CD14-positive monocyte (primary cell): ENCODE results near the gene CDC42BPB. TPM values are rescaled to one million over a fixed set of nuclear protein-coding genes. Genes with fewer than 3 reads are reported as not detected.

ENCODE experiments used
- DNase-seq, 3 donors: peaks; one replicate each; pipeline ENCODE4 v3.0.0-alpha.2; 2011 to 2022
- H2AFZ ChIP-seq: 2 replicates; pipeline ENCODE4 v1.6.0; 2012; ENCODE audit warnings: mild to moderate bottlenecking, low read depth, low read length, inconsistent platforms; ENCODE audit not compliant: insufficient read depth, poor library complexity, severe bottlenecking
- H3K27ac ChIP-seq, 2 donors: 1 replicate in 1 of 2; 2 replicates in 1 of 2; pipeline ENCODE4 v1.5.1; 2012 to 2013; ENCODE audit warnings: low read length in 2 of 2, control low read depth in 1 of 2, inconsistent platforms in 1 of 2, low read depth in 1 of 2, mild to moderate bottlenecking in 1 of 2
- H3K27me3 ChIP-seq, 2 donors: one replicate each; pipeline versions ENCODE4 v1.6.0 to v1.6.1; 2011 to 2013; ENCODE audit warnings: low read length in 2 of 2; ENCODE audit not compliant: control insufficient read depth in 2 of 2, insufficient read depth in 2 of 2
- H3K36me3 ChIP-seq, 2 donors: replicated peaks in 1 of 2; 1 replicate in 1 of 2; 2 replicates in 1 of 2; pipeline versions ENCODE4 v1.5.1 to v1.6.1; 2012 to 2013; ENCODE audit warnings: low read length in 2 of 2, control low read depth in 1 of 2, inconsistent platforms in 1 of 2, mild to moderate bottlenecking in 1 of 2; ENCODE audit not compliant: insufficient read depth in 2 of 2, control insufficient read depth in 1 of 2
- H3K4me1 ChIP-seq, 2 donors: 1 replicate in 1 of 2; 2 replicates in 1 of 2; pipeline versions ENCODE4 v1.5.1 to v1.6.1; 2012 to 2013; ENCODE audit warnings: low read length in 2 of 2, control low read depth in 1 of 2, inconsistent platforms in 1 of 2, mild to moderate bottlenecking in 1 of 2, moderate library complexity in 1 of 2; ENCODE audit not compliant: insufficient read depth in 2 of 2, control insufficient read depth in 1 of 2
- H3K4me2 ChIP-seq: replicated peaks from 2 replicates; pipeline ENCODE3; 2012; ENCODE audit warnings: low read length, moderate library complexity, mild to moderate bottlenecking; ENCODE audit not compliant: poor library complexity, severe bottlenecking; ENCODE audit errors: extremely low read depth
- H3K4me3 ChIP-seq, 3 experiments: fragments of 200-600 bp in 1 of 3; sonication (generic) in 1 of 3; replicated peaks in 1 of 3; 1 replicate in 2 of 3; 2 replicates in 1 of 3; pipeline ENCODE4 v1.5.1; 2011 to 2013; ENCODE audit warnings: low read length in 3 of 3, mild to moderate bottlenecking in 3 of 3, control low read depth in 2 of 3, low read depth in 2 of 3, inconsistent platforms in 1 of 3, moderate library complexity in 1 of 3
- H3K79me2 ChIP-seq: 2 replicates; pipeline ENCODE4 v1.6.0; 2012; ENCODE audit warnings: mild to moderate bottlenecking, control low read depth, inconsistent platforms, low read length, moderate library complexity; ENCODE audit not compliant: insufficient read depth
- H3K9ac ChIP-seq: 2 replicates; pipeline ENCODE4 v1.6.0; 2017; ENCODE audit warnings: low read length, mild to moderate bottlenecking; ENCODE audit not compliant: insufficient read depth, poor library complexity, severe bottlenecking
- H3K9me3 ChIP-seq, 2 donors: replicated peaks in 1 of 2; 1 replicate in 1 of 2; 2 replicates in 1 of 2; pipeline versions ENCODE4 v1.5.1 to v1.6.1; 2012 to 2013; ENCODE audit warnings: low read length in 2 of 2, control low read depth in 1 of 2; ENCODE audit not compliant: control insufficient read depth in 1 of 2, insufficient read depth in 1 of 2
- H4K20me1 ChIP-seq: 2 replicates; pipeline ENCODE4 v1.6.0; 2012; ENCODE audit warnings: mild to moderate bottlenecking, low read length, control low read depth, moderate library complexity; ENCODE audit not compliant: insufficient read depth
- H3K27ac Mint-ChIP-seq, 7 donors: one replicate each; pipeline ENCODE4 v1.8.0; 2020; ENCODE audit warnings: mild to moderate bottlenecking in 7 of 7, mixed read lengths in 7 of 7, moderate library complexity in 6 of 7, inconsistent platforms in 2 of 7
- H3K27me3 Mint-ChIP-seq, 3 donors: one replicate each; pipeline ENCODE4 v1.8.0; 2021 to 2022; ENCODE audit warnings: low read depth in 3 of 3, mild to moderate bottlenecking in 3 of 3, mixed read lengths in 3 of 3, moderate library complexity in 3 of 3, inconsistent platforms in 1 of 3
- H3K36me3 Mint-ChIP-seq, 2 donors: one replicate each; pipeline ENCODE4 v1.8.0; 2020; ENCODE audit warnings: mixed read lengths in 2 of 2, inconsistent platforms in 1 of 2, mild to moderate bottlenecking in 1 of 2
- H3K4me1 Mint-ChIP-seq: one replicate; pipeline ENCODE4 v1.8.0; 2020; ENCODE audit warnings: mild to moderate bottlenecking, mixed read lengths
- H3K4me3 Mint-ChIP-seq, 2 donors: one replicate each; pipeline ENCODE4 v1.8.0; 2020; ENCODE audit warnings: mild to moderate bottlenecking in 2 of 2, mixed read lengths in 2 of 2, moderate library complexity in 1 of 2
- H3K9me3 Mint-ChIP-seq, 7 donors: one replicate each; pipeline ENCODE4 v1.8.0; 2020 to 2022; ENCODE audit warnings: mixed read lengths in 7 of 7, mild to moderate bottlenecking in 6 of 7, moderate library complexity in 6 of 7, inconsistent platforms in 2 of 7
- CTCF ChIP-seq: fragments of 200-600 bp; IDR thresholded peaks from one replicate; pipeline ENCODE4 v1.8.0; 2022; ENCODE audit warnings: antibody characterized with exemption, mild to moderate bottlenecking
- WGBS: methylation state at CpG from one replicate; pipeline ENCODE4 v1.1.5; 2013; ENCODE audit warnings: missing lambda C conversion rate; ENCODE audit not compliant: insufficient coverage; 5-methylcytosine and 5-hydroxymethylcytosine counted together
- intact Hi-C, 2 donors: fragments of 100-400 bp; cut with micrococcal nuclease; formaldehyde crosslinking; loops; one replicate each; pipeline versions ENCODE4 v1.15.0 to v1.15.1; 2023
- polyA plus RNA-seq, 3 donors: library from polyadenylated mRNA; depleted of rRNA in 1 of 3; unstranded in 2 of 3; stranded (reverse) in 1 of 3; fragments of 300-500 nt in 2 of 3; fragments of >200 nt in 1 of 3; fragmentation: Illumina TruSeq in 2 of 3; gene quantifications; 1 replicate in 2 of 3; 2 replicates in 1 of 3; pipeline ENCODE4 v1.2.3, GENCODE V29; 2012 to 2021

The CDC42BPB gene
- polyA plus RNA-seq, 3 donors, result 0.25 to 19.0 (median 0.60) TPM

- Mint-ChIP-seq H3K27ac (no peak overlapping the region), H3K9me3 (no peaks in the 10 kb centered on the region), H3K36me3 (peaks cover 44 to 48% of the 10 kb centered on the region in 2 donors), H3K27me3 (peaks cover 0 to 6% (median 3%) of the 10 kb centered on the region in 3 donors), H3K4me3 (no peak overlapping the region), H3K4me1 (peaks cover 4% of the 10 kb centered on the region)
- Histone ChIP-seq H4K20me1 (peaks cover 21% of the 10 kb centered on the region), H3K4me2 (no peak overlapping the region), H3K4me1 (no peaks in the 10 kb centered on the region), H3K9me3 (no peaks in the 10 kb centered on the region), H3K27me3 (no peaks in the 10 kb centered on the region), H2AFZ (no peak overlapping the region), H3K4me3 (no peak overlapping the region), H3K79me2 (no peaks in the 10 kb centered on the region), H3K9ac (no peak overlapping the region), H3K36me3 (peaks cover 0 to 23% of the 10 kb centered on the region in 2 donors), H3K27ac (no peak overlapping the region)
- intact Hi-C loops, result no loop called here
- DNase-seq, result no peak
- no peak for TF ChIP-seq CTCF
- no CpG with 5 or more reads among the region's 14 CpGs for WGBS
These were observed 50.3 kb downstream of the CDC42BPB start for GRCh38 chr14:103006991-103007520.

- Histone ChIP-seq H3K9ac (no peak overlapping the region), H3K9me3 (no peaks in the 10 kb centered on the region), H3K4me1 (no peaks in the 10 kb centered on the region), H3K27me3 (no peaks in the 10 kb centered on the region), H2AFZ (no peak overlapping the region), H3K27ac (no peak overlapping the region), H3K36me3 (peaks cover 0 to 24% of the 10 kb centered on the region in 2 donors), H4K20me1 (peaks cover 14% of the 10 kb centered on the region), H3K4me3 (no peak overlapping the region), H3K4me2 (no peak overlapping the region), H3K79me2 (no peaks in the 10 kb centered on the region)
- DNase-seq, result no peak
- H3K36me3 Mint-ChIP-seq, result peaks cover 37 to 53% of the 10 kb centered on the region in 2 donors
- no peak for TF ChIP-seq CTCF
- H3K27me3 Mint-ChIP-seq, result peaks cover 0 to 6% (median 3%) of the 10 kb centered on the region in 3 donors
- no peaks in the 10 kb centered on the region for H3K9me3 Mint-ChIP-seq
- H3K4me3 Mint-ChIP-seq, result no peak overlapping the region
- H3K27ac Mint-ChIP-seq, result no peak overlapping the region
- peaks cover 2% of the 10 kb centered on the region for H3K4me1 Mint-ChIP-seq
- WGBS, result 97% methylated on average over 8 of the region's 8 CpGs
- intact Hi-C loops, result no loop called here
These were observed 51.2 kb downstream of the CDC42BPB start for GRCh38 chr14:103006106-103006505.
